GM20431 (cell line): ENCODE results near the gene RGS6.

Source experiments
- in situ Hi-C: fragments of 300-500 bp; cut with MseI, MboI; formaldehyde crosslinking; loops from one replicate; pipeline ENCODE4 v1.15.0; 2020; ENCODE audit warnings: low sequenced_read_pairs; ENCODE audit not compliant: unreplicated experiment

The RGS6 gene

DNA sequence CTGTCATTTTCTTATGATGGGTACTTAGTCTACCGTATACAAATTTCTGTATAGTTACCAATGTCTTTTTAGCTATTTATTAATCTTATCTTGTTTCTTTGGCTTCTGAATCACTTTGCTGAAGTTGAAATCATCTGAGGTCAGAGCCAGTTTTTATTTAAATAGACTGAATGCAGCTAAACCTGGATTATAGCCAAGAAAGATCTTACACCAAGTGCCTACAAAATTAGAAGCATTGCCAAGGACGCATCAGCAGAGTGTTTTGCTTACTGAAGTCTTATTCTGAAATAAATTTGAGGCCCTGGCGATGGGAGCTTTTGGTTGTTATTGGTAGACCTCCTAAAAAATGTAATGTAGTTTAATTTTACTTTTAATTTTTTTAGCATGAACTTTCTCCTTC is 128.2 kb downstream of the RGS6 start:
- in situ Hi-C loops, result no loop called here

- in situ Hi-C loops, result no loop called here
Observed at GRCh38 chr14:72060917-72061316, 128.7 kb downstream of the RGS6 start.

DNA sequence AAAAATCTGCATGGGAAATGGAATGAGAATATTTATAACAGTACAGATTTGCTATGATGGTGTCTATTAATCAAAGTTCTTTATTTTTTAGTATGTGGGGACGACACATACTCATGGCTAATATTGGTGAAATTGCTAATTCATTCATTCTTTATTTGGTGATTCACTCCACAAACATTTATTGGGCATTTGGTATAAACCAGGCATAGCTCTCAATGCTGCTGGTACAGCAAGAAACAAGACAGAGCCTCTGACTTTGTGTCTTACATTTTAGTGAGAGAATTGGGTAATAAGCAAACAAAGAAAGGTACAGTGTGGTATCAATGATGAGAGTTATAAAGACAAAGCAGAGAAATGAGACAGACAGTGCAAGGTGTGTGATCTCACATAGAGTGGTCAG is 129.5 kb downstream of the RGS6 start:
- in situ Hi-C loops, result no loop called here

GRCh38 chr14:72063761-72064282 is 131.6 kb downstream of the RGS6 start:
- in situ Hi-C loops, result no loop called here

GRCh38 chr14:72064501-72064900 is 132.3 kb downstream of the RGS6 start:
- in situ Hi-C loops, result no loop called here

GRCh38 chr14:72070458-72070857 is 138.2 kb downstream of the RGS6 start:
- in situ Hi-C loops, result no loop called here

DNA sequence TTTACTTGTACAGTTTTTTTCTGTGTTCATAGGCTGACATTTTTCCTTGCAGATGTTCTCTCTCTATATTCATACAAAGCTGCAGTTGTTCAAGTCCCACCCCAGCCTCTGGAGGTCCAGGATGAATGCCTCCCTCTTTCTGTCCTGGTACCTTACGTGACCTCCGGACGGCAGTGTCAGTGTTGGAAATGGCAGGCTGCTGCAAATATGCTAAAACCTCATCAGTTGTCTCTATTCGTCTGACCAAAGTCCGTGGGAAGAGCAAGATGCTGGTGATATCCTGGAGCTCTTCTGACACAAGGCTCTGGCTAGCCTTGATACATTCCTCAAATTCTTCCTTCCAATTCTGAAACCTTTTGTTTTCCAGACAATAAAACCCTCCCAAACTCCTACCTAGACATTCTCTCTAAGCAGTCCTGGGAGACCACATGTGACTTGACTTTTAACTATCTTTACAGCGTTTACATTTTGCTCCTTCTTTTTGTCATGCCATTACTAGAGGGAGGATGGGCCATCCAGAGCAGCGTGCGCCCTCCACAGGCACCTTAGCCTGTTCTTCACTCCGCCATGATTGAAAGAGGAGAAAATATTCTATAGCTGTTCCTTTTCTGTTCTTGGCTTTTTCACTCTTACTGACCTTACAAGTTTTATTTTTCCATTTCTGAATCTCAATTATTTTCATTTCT is 143.6 kb downstream of the RGS6 start:
- in situ Hi-C loops, result no loop called here

- in situ Hi-C loops, result no loop called here
Observed at GRCh38 chr14:72081137-72081536, 148.9 kb downstream of the RGS6 start.

GRCh38 chr14:72084935-72085334 is 152.7 kb downstream of the RGS6 start:
- in situ Hi-C loops, result no loop called here

GRCh38 chr14:72089625-72090024 is 157.4 kb downstream of the RGS6 start:
- in situ Hi-C loops, result no loop called here

GRCh38 chr14:72094844-72095582 is 162.8 kb downstream of the RGS6 start:
- in situ Hi-C loops, result no loop called here

- in situ Hi-C loops, result no loop called here
Observed at GRCh38 chr14:72097173-72097783, 165.0 kb downstream of the RGS6 start.

- in situ Hi-C loops, result no loop called here
Observed at GRCh38 chr14:72098210-72098609, 166.0 kb downstream of the RGS6 start.

- in situ Hi-C loops, result no loop called here
Observed at GRCh38 chr14:72099566-72099965, 167.3 kb downstream of the RGS6 start.

DNA sequence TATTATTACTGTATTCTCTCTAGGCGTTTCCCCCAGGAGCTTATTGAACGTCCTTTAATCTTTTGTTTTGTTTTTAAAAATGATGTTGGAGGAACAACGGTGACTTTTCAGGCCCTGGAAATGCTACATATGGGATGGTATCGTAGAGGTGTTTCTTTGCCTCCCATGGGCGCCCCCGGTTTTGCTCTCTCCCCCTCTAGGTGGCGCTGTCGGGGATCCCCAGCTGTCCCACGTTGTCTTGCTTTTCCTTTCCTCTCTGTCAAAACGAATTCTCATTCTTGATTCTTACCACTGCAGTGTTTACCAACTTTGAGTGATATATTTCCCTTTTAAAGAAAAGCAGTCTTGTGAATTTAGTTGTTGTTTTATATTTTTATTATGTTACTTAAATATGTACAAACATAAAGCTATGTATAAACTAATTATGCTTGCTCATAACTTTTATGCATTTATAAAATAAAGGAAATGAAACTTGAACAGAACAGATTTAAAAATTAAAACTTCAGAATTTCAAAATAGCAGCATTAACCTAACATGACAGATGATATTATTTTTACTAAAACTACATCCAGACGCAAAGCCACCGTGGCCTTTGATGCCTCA is 171.9 kb downstream of the RGS6 start:
- in situ Hi-C loops, result no loop called here

DNA sequence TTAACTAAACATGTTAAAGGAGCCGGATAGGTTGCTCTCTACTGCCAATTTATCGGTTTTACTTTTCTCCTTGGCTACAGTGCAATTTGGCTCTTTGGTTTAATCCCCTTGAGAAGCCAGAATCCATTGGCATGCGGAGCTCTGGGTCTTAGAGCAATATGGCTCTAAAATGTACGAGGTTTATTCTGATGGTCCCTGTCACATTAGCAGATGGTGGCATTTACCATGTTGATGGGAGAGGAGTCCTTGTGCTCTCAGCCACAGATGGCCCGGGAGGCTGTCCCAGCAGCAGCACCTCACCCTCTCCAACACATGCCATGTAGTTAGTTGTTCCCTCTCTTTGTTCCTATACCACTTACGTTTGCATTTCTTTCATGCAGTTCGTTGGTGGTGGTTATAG is 179.7 kb downstream of the RGS6 start:
- in situ Hi-C loops, result no loop called here

DNA sequence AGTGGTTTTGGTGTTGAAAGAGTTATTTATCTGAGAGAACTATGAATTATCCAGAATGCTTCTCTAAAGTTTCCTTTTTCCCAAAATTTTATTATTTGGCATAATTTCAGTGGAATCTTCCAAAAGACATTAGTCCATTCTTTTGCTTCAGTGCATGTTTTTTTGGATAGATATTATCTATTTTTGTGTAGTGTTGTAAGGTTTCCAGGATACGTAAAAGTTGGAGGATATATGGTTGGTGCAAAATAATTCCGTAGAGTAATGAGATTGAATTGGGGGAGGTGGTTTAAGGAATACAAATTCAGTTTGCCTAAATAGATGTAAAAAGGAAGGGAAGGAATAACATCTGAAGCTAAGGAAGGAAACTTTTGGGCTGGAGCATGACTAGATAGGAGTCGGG is 186.6 kb downstream of the RGS6 start:
- in situ Hi-C loops, result no loop called here

- in situ Hi-C loops, result no loop called here
Observed at GRCh38 chr14:72120315-72120714, 188.1 kb downstream of the RGS6 start.

- in situ Hi-C loops, result no loop called here
Observed at GRCh38 chr14:72123755-72124154, 191.5 kb downstream of the RGS6 start.

DNA sequence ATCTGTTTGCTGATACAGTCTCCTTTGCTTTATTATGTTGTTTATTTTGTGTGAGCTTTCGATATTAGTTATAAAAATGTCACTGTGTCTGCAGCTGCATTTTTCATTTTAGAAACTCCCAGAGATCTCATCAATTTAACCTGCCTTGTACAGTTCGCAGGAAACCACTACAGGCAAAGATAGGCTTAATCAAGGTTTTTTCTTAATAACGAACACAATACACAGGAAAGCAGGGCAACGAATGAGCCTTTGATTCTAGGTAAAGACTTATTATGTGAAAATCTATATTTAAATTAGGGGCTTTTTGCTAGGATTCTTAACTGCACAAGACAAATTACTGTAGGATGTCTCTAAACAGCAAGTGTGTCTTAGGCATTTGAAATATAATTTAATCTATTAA is 191.9 kb downstream of the RGS6 start:
- in situ Hi-C loops, result no loop called here

- in situ Hi-C loops, result no loop called here
Observed at GRCh38 chr14:72126091-72126490, 193.9 kb downstream of the RGS6 start.
